H1 (cell line): ENCODE results near the gene PDE9A. TPM values are rescaled to one million over a fixed set of nuclear protein-coding genes. Genes with fewer than 3 reads are reported as not detected.

Source experiments
- CTCF ChIA-PET: fragments of 300-600 bp; sonication (Branson Sonifier 250); formaldehyde crosslinking; loops from one replicate; lab custom pipeline; 2021; ENCODE audit not compliant: partially characterized antibody; lab: Charles Lee
- POLR2A ChIA-PET: fragments of 300-600 bp; sonication (Branson Sonifier 250); formaldehyde crosslinking; loops from one replicate; lab custom pipeline; 2021; ENCODE audit warnings: inconsistent platforms; ENCODE audit not compliant: partially characterized antibody; lab: Charles Lee
- DNase-seq, 2 experiments: peaks; one replicate each; pipeline versions ENCODE4 v3.0.0 to v3.0.0-alpha.2; 2010 to 2022; ENCODE audit warnings: low spot score in 2 of 2, low read depth in 1 of 2, mixed read lengths in 1 of 2
- FAIRE-seq: peaks from 2 replicates; lab custom pipeline; 2011; peaks lifted over from hg19 to GRCh38; lab: Jason Lieb, UNC
- H2AFZ ChIP-seq: 2 replicates; pipeline ENCODE4 v1.8.1; 2012; ENCODE audit warnings: low read length, inconsistent platforms
- H2AK5ac ChIP-seq: 2 replicates; pipeline ENCODE4 v1.6.1; 2013; ENCODE audit warnings: low read depth, low read length
- H2BK120ac ChIP-seq: replicated peaks from 2 replicates; pipeline ENCODE3; 2013; ENCODE audit warnings: low read depth, low read length, inconsistent platforms
- H2BK12ac ChIP-seq: 2 replicates; pipeline ENCODE4 v1.6.1; 2013; ENCODE audit warnings: low read depth, low read length
- H2BK15ac ChIP-seq: 2 replicates; pipeline ENCODE4 v1.6.1; 2013; ENCODE audit warnings: low read length
- H2BK20ac ChIP-seq: 2 replicates; pipeline ENCODE4 v1.6.1; 2013; ENCODE audit warnings: low read length
- H2BK5ac ChIP-seq: 2 replicates; pipeline ENCODE4 v1.6.1; 2013; ENCODE audit warnings: low read depth, low read length
- H3K14ac ChIP-seq: 2 replicates; pipeline ENCODE4 v1.6.1; 2013; ENCODE audit warnings: inconsistent platforms; ENCODE audit not compliant: insufficient read length
- H3K18ac ChIP-seq: 2 replicates; pipeline ENCODE4 v1.6.1; 2013; ENCODE audit warnings: low read length; ENCODE audit errors: extremely low read depth
- H3K23ac ChIP-seq: 2 replicates; pipeline ENCODE4 v1.6.1; 2013; ENCODE audit warnings: inconsistent platforms; ENCODE audit not compliant: insufficient read length
- H3K23me2 ChIP-seq: 2 replicates; pipeline ENCODE4 v1.6.1; 2013; ENCODE audit warnings: low read depth, low read length
- H3K27ac ChIP-seq: 2 replicates; pipeline ENCODE4 v1.6.1; 2011; ENCODE audit warnings: low read depth, low read length, inconsistent platforms
- H3K27me3 ChIP-seq, 4 experiments: replicated peaks in 1 of 4; 1 replicate in 1 of 4; 2 replicates in 3 of 4; pipeline versions ENCODE4 v1.6.1 to v1.8.1; 2011 to 2013; ENCODE audit warnings: low read length in 3 of 4, mild to moderate bottlenecking in 3 of 4, inconsistent platforms in 2 of 4, mixed read lengths in 2 of 4, moderate library complexity in 1 of 4; ENCODE audit not compliant: control insufficient read depth in 3 of 4, insufficient read depth in 3 of 4; ENCODE audit errors: extremely low read depth in 1 of 4
- H3K36me3 ChIP-seq, 4 experiments: 2 replicates each; pipeline versions ENCODE4 v1.6.1 to v1.8.1; 2011 to 2013; ENCODE audit warnings: mild to moderate bottlenecking in 4 of 4, low read length in 3 of 4, moderate library complexity in 2 of 4, control low read depth in 1 of 4, inconsistent platforms in 1 of 4; ENCODE audit not compliant: insufficient read depth in 4 of 4, control insufficient read depth in 2 of 4
- H3K4ac ChIP-seq: replicated peaks from 2 replicates; pipeline ENCODE3; 2013; ENCODE audit warnings: low read length, low read depth, mixed read lengths, inconsistent platforms; ENCODE audit not compliant: insufficient read length
- H3K4me1 ChIP-seq, 4 experiments: replicated peaks in 1 of 4; 1 replicate in 1 of 4; 2 replicates in 3 of 4; pipeline versions ENCODE4 v1.6.1 to v1.8.1; 2011 to 2013; ENCODE audit warnings: low read length in 3 of 4, inconsistent platforms in 2 of 4, mixed read lengths in 1 of 4; ENCODE audit not compliant: insufficient read depth in 4 of 4, control insufficient read depth in 3 of 4
- H3K4me2 ChIP-seq, 2 experiments: 2 replicates each; pipeline versions ENCODE4 v1.6.1 to v1.8.1; 2011 to 2013; ENCODE audit warnings: low read depth in 2 of 2, low read length in 2 of 2, control low read depth in 1 of 2, inconsistent platforms in 1 of 2, mild to moderate bottlenecking in 1 of 2; ENCODE audit not compliant: insufficient read depth in 1 of 2
- H3K4me3 ChIP-seq, 4 experiments: fragments of 200-600, 300-600 bp in 1 of 4; sonication (generic), shearing (Covaris generic), sonication (Bioruptor Twin) in 1 of 4; 2 replicates each; pipeline versions ENCODE4 v1.5.1 to v1.8.1; 2011 to 2016; ENCODE audit warnings: low read length in 4 of 4, low read depth in 3 of 4, control low read depth in 2 of 4, inconsistent platforms in 2 of 4, mild to moderate bottlenecking in 2 of 4, mixed read lengths in 1 of 4, moderate library complexity in 1 of 4; ENCODE audit not compliant: insufficient read depth in 2 of 4; ENCODE audit errors: extremely low read depth in 1 of 4
- H3K56ac ChIP-seq: replicated peaks from 2 replicates; pipeline ENCODE3; 2013; ENCODE audit warnings: low read depth, mild to moderate bottlenecking, mixed read lengths, low read length, inconsistent platforms; ENCODE audit not compliant: insufficient read length
- H3K79me1 ChIP-seq: 2 replicates; pipeline ENCODE4 v1.6.1; 2013; ENCODE audit warnings: low read depth, low read length, control low read depth
- H3K79me2 ChIP-seq, 2 experiments: 2 replicates each; pipeline versions ENCODE4 v1.6.1 to v1.8.1; 2012 to 2013; ENCODE audit warnings: low read length in 2 of 2, mild to moderate bottlenecking in 2 of 2, inconsistent platforms in 1 of 2; ENCODE audit not compliant: insufficient read depth in 2 of 2, control insufficient read depth in 1 of 2
- H3K9ac ChIP-seq, 4 experiments: replicated peaks in 1 of 4; 1 replicate in 1 of 4; 2 replicates in 3 of 4; pipeline versions ENCODE4 v1.6.1 to v1.8.1; 2011 to 2013; ENCODE audit warnings: low read depth in 3 of 4, low read length in 3 of 4, control low read depth in 2 of 4, mild to moderate bottlenecking in 2 of 4, moderate library complexity in 2 of 4, inconsistent platforms in 1 of 4; ENCODE audit errors: extremely low read depth in 1 of 4
- H3K9me3 ChIP-seq, 2 experiments: 2 replicates each; pipeline versions ENCODE4 v1.6.1 to v1.8.1; 2012 to 2013; ENCODE audit warnings: mild to moderate bottlenecking in 2 of 2, moderate library complexity in 2 of 2, control low read depth in 1 of 2, inconsistent platforms in 1 of 2, low read depth in 1 of 2, low read length in 1 of 2, mixed read lengths in 1 of 2; ENCODE audit not compliant: insufficient read depth in 2 of 2
- H4K20me1 ChIP-seq, 2 experiments: replicated peaks in 1 of 2; 2 replicates each; pipeline versions ENCODE3 to v1.8.1; 2011 to 2013; ENCODE audit warnings: inconsistent platforms in 2 of 2, low read length in 2 of 2, mild to moderate bottlenecking in 1 of 2; ENCODE audit not compliant: insufficient read depth in 2 of 2, control insufficient read depth in 1 of 2
- H4K5ac ChIP-seq: 2 replicates; pipeline ENCODE4 v1.6.1; 2013; ENCODE audit warnings: low read length, low read depth, mixed read lengths, inconsistent platforms; ENCODE audit not compliant: insufficient read length
- H4K8ac ChIP-seq: 2 replicates; pipeline ENCODE4 v1.8.0; 2013; ENCODE audit warnings: mild to moderate bottlenecking, moderate library complexity, low read length, inconsistent platforms; ENCODE audit not compliant: insufficient read depth; ENCODE audit errors: extremely low read depth
- H4K91ac ChIP-seq: replicated peaks from 2 replicates; pipeline ENCODE3; 2013; ENCODE audit warnings: low read length, mixed read lengths, inconsistent platforms; ENCODE audit not compliant: insufficient read length
- CBX5 ChIP-seq: fragments of 300-800, 300-1000 bp; sonication (generic); IDR thresholded peaks from 2 replicates; pipeline ENCODE4 v1.7.1; 2016; ENCODE audit warnings: antibody characterized with exemption, low read length, low read depth
- CEBPB ChIP-seq: IDR thresholded peaks from 2 replicates; pipeline ENCODE4 v1.6.1; 2012; ENCODE audit warnings: low read depth, low read length
- EGR1 ChIP-seq: IDR thresholded peaks from 2 replicates; pipeline ENCODE4 v1.6.1; 2011; ENCODE audit warnings: low read depth, low read length, borderline replicate concordance
- EZH2 ChIP-seq: fragments of 200-600 bp; sonication (generic); IDR thresholded peaks from 2 replicates; pipeline ENCODE4 v1.7.1; 2012; ENCODE audit warnings: low read depth, mild to moderate bottlenecking, moderate library complexity, low read length, inconsistent platforms; ENCODE audit not compliant: severe bottlenecking
- FOSL1 ChIP-seq: IDR thresholded peaks from 2 replicates; pipeline ENCODE4 v1.6.1; 2011; ENCODE audit warnings: mild to moderate bottlenecking, low read depth, low read length, moderate library complexity; ENCODE audit not compliant: insufficient read depth
- POLR2AphosphoS5 ChIP-seq: IDR thresholded peaks from 2 replicates; pipeline ENCODE4 v1.6.1; 2011; ENCODE audit warnings: low read depth, low read length
- SIX5 ChIP-seq: IDR thresholded peaks from 2 replicates; pipeline ENCODE4 v1.6.1; 2011; ENCODE audit warnings: mild to moderate bottlenecking, low read depth, low read length
- SRF ChIP-seq: IDR thresholded peaks from 2 replicates; pipeline ENCODE4 v1.6.1; 2011; ENCODE audit warnings: mild to moderate bottlenecking, low read depth, low read length, moderate library complexity
- WGBS, 2 experiments: shearing (Covaris generic) in 1 of 2; methylation state at CpG; one replicate each; pipeline versions ENCODE4 v1.1.6 to v1.1.7; 2013 to 2015; ENCODE audit warnings: low lambda C conversion rate in 2 of 2, mixed read lengths in 2 of 2, inconsistent platforms in 1 of 2, low coverage in 1 of 2, missing lambda C conversion rate in 1 of 2; ENCODE audit not compliant: insufficient replicate concordance in 2 of 2, insufficient coverage in 1 of 2, insufficient read length in 1 of 2; ENCODE audit errors: extremely low coverage in 1 of 2, missing lambda C conversion rate in 1 of 2; 5-methylcytosine and 5-hydroxymethylcytosine counted together
- polyA plus RNA-seq, 7 experiments: library from polyadenylated mRNA; depleted of rRNA in 3 of 7; stranded (reverse) in 5 of 7; unstranded in 2 of 7; fragments of >200 nt in 5 of 7; fragments of 200-250 nt in 2 of 7; gene quantifications; 1 replicate in 5 of 7; 2 replicates in 1 of 7; 4 replicates in 1 of 7; pipeline versions ENCODE4 v1.2.1 to v1.2.3, GENCODE V29; 2011 to 2013; ENCODE audit warnings: missing spikeins in 2 of 7, mixed read lengths in 2 of 7
- total RNA-seq: library from RNA; stranded (reverse); fragmentation: NEBNext Ultra II Directional; extraction: Animal tissue kit (Norgen Biotek cat#: 25700); gene quantifications from 2 replicates; pipeline ENCODE4 v1.2.1, GENCODE V29; 2021

The PDE9A gene
- total and polyA plus RNA-seq, 2 of the 8 experiments (the other 6 are each of a cell fraction or from before 2014, with no cell fraction given) = 39.2 to 45.9 TPM

DNA sequence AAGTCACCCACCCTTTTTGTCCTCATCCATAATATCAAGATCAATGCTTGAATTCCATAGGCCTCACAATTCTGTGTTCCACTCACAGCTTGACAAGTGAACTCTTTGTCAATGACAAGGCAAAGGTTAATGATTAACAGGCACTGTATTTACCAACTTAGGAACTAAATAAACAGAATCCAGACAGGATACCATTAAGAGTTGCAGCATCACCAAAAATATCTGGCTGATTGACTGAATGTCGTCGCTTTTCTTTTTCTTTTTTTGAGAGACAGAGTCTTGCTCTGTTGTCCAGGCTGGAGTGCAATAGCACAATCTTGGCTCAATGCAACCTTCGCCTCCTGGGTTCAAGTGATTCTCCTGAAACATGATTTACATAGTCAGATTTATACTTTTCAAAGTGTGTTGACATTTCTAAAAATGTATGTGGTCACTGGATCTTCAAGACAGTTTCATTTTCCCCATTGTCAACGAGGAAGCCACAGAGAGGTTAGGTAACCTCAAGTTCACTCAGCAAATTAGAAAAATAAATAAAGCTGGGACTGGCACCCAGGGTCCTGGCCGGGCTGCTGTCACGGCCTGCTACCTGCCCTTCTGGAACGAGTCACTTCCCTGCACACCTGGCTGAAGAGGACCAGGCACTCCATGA is 81.0 kb downstream of the PDE9A start:
- Histone ChIP-seq H3K9ac (no peak overlapping the region), H3K56ac (no peak overlapping the region), H2AFZ (no peak overlapping the region), H3K79me1 (0 out of 2 replicates have a peak, but pooled peaks cover 2% of the 10 kb centered on the region), H4K5ac (no peak overlapping the region), H3K4me3 (no peak overlapping the region), H3K4me2 (no peak overlapping the region), H2BK20ac (no peak overlapping the region), H3K18ac (no peak overlapping the region), H3K14ac (no peak overlapping the region), H2BK12ac (no peak overlapping the region), H3K4ac (no peak overlapping the region), H3K27ac (no peak overlapping the region), H3K4me1 (peaks cover 2 to 4% (median 3%) of the 10 kb centered on the region in 4 experiments; a peak in 3 of 7 replicates), H4K91ac (no peak overlapping the region), H2BK15ac (no peak overlapping the region), H2BK120ac (no peak overlapping the region), H3K23ac (no peak overlapping the region), H4K20me1 (peaks cover 0 to 1% of the 10 kb centered on the region in 2 experiments), H3K23me2 (no peaks in the 10 kb centered on the region), H3K27me3 (no peaks in the 10 kb centered on the region), H3K79me2 (no peaks in the 10 kb centered on the region), H2AK5ac (no peak overlapping the region), H4K8ac (no peak overlapping the region), H2BK5ac (no peak overlapping the region), H3K9me3 (no peaks in the 10 kb centered on the region), H3K36me3 (peaks cover 0 to 21% (median 12%) of the 10 kb centered on the region in 4 experiments; a peak in 6 of 8 replicates)
- CTCF ChIA-PET = interaction anchor here (1.4 kb wide), 1 partner anchor 13 kb away, joined by 4 read pairs; no protein-coding TSS in a partner anchor
- TF ChIP-seq SRF (no peak), EGR1 (no peak), CBX5 (no peak), CEBPB (no peak), FOSL1 (no peak), EZH2 (no peak), SIX5 (no peak), POLR2AphosphoS5 (no peak)
- no peak for FAIRE-seq
- no peak for DNase-seq
- 78% methylated on average over 7 of the region's 7 CpGs; no CpG with 5 or more reads in 1 of the 2 experiments for WGBS, 2 experiments
- POLR2A ChIA-PET = no interaction called here
